GM21717 (cell line): ENCODE data around the gene ARHGAP10.

Experiments
- ATAC-seq: cut with Tn5 transposase; IDR thresholded peaks from one replicate; pipeline ENCODE4 v1.9.1; 2021; ENCODE audit warnings: mild to moderate bottlenecking, moderate library complexity; ENCODE audit not compliant: unreplicated experiment

Gene ARHGAP10

DNA sequence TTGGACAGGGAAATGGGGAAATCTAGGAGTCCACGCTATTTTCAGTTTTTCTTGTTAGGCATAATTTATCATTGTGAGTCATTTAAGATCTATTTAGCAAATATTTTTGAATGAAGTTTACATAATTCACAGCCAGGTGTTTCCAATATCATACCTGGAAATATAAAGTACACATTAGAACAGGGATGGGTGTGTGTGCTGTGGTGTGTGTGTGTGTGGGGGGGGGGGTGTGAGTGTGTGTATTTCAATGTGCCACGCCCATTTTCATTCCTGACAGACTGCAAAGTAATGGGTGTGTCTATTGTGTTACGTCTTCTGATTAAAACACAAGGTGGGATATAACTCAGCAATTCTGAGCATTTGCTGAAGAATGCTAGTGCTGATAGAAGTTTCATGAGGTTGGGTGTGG is 33.2 kb downstream of the ARHGAP10 start:
- no peak for ATAC-seq

- no peak for ATAC-seq
These were observed 36.2 kb downstream of the ARHGAP10 start for GRCh38 chr4:147768113-147768512.

- no peak for ATAC-seq
These were observed 37.5 kb downstream of the ARHGAP10 start for GRCh38 chr4:147769386-147769785.

- no peak for ATAC-seq
These were observed 38.9 kb downstream of the ARHGAP10 start for GRCh38 chr4:147770831-147771230.

DNA sequence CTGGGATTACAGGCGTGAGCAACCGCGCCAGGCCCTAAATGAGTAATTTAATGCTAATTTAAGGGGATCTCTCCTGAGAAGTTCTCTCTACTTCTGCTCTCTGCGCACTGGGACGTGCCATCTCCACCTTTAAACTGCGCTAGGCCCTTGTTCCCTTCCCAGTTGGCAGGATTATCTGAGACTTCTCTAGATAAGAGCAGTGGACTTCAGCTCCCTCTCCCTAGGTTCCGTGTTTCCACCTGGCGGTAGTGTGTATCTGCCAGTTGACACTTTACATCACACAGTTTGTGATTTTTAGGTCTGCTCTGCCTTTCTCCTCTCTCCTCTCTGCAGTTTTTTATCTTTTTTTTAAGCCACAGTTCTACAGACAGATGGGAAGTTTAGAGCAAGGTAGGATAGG is 40.2 kb downstream of the ARHGAP10 start:
- ATAC-seq: no peak

DNA sequence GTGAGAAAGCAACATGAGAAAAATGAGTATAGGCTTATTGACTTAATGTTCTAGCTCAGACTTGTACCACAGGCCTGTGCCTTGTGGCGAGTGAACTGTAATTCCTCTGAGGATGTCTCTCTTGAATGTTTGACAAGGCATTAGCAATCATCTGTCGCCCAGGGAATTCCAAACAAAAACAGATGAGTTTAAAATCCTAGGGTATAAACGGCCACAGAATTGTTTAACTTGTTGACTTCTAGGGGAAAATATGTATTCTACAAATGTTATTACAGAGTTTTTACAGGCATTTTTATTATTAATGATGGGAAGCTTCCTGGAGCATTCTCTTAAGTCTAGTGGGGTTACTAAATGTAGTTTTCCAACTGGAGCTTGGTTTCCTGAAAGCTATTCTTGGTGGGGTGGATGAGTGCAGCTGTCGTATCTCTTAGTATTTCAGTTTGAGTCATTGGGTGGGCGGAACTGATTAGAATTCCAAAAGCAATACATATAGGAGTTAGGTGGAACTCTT is 40.6 kb downstream of the ARHGAP10 start:
- no peak for ATAC-seq

- peak; percentile 48 for ATAC-seq
These were observed 41.6 kb downstream of the ARHGAP10 start for GRCh38 chr4:147773261-147774184.

DNA sequence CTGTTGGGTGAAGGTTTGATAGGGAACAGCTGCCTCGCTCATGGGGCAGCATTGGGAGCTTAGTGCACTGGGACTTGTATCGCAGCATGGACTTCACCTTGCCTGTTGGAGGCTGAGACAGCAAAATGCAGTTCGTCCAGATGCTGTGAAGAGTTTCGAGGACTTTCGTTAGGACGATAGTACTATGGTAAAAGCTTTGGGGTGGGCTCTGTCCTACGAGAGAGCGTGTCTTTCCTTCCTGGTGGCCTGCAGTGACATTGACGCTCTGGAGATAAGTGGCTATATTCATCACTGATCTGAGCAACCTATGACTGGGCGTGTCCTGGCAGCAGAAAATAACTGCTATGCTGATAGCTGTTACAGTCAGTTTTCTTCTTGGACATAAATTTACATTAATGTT is 44.8 kb downstream of the ARHGAP10 start:
- ATAC-seq: no peak

GRCh38 chr4:147777456-147778091 is 45.7 kb downstream of the ARHGAP10 start:
- no peak for ATAC-seq

GRCh38 chr4:147778942-147779341 is 47.1 kb downstream of the ARHGAP10 start:
- ATAC-seq: peak; percentile 64

DNA sequence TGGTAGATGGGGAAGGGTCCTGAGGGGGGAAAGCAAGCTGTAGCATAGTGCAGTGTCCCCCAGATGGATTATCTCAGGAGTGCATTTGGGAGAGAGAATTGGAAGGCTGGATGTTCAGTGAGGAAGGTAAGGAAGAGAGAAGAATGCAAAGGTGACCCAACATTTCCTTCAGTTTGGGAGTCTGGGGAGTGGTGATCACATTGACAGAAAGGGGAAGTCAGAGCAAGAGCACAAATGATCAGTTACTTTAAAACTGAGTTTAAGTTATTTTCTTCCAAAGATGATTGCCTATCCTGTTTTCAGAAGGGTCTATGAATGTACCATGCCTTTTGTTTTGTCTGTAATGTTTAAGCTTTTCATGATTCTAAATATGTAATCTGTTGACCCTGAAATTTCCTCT is 47.6 kb downstream of the ARHGAP10 start:
- ATAC-seq: no peak

GRCh38 chr4:147780137-147780777 is 48.4 kb downstream of the ARHGAP10 start:
- ATAC-seq: peak; percentile 70

- ATAC-seq: no peak
These were observed 50.3 kb downstream of the ARHGAP10 start for GRCh38 chr4:147782087-147782781.

DNA sequence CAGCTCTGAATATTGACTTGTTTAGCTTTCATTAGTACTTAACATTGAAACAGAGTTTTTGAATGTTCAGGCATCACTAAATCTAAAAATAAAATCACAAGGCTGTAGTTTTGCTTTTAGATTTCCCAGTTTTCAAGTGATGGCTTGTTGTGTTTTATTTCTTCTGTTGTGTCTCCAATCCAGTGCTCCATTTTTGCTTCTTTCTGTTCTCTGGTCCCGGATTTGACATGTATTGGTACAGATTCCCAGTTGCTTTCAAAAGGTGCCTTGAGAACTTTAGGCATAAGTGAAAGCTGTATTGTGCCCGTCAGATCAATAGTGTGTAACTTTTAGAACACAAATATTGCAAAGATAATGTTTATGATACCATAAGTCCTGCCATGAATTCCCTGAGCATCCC is 53.2 kb downstream of the ARHGAP10 start:
- ATAC-seq: no peak

- ATAC-seq: peak; percentile 92
These were observed 54.1 kb downstream of the ARHGAP10 start for GRCh38 chr4:147786031-147786430.

DNA sequence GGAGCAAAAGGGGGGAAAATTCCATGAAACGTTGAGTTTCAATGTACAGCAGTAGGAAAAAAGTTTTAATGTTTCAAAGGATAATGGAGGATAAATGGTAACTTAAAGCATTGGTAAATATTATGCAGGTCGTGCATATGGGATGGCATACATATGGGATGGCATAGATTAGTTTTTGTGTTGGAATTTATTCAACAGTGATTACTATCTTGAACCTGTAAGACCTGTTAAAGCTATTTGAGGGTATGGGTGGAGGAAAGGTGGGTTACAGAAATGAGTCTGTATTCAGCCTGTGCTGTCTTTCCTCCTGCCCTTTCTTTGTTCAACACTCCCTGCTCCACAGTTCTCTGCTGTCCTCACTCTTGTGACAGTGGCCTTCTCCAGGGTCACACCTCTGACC is 54.6 kb downstream of the ARHGAP10 start:
- ATAC-seq: no peak

DNA sequence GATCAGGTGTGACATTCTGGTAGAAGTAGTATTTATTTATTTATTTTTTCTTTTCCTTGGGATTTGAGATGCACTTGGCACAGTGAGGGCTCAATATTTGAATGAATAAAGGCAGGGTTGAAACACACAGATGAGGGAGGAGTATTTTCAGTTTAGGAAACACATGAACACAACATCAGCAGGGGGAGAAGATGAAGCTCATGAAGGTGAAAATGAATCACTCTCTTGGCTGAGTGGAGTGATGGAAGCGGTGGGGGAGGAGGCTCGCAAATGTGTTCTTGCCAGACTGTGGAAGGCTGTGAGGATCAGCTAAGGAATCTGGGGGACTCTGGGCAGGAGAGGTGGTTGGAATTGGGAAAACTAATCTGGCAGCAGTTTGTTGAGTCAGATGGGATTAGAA is 55.3 kb downstream of the ARHGAP10 start:
- ATAC-seq: no peak

DNA sequence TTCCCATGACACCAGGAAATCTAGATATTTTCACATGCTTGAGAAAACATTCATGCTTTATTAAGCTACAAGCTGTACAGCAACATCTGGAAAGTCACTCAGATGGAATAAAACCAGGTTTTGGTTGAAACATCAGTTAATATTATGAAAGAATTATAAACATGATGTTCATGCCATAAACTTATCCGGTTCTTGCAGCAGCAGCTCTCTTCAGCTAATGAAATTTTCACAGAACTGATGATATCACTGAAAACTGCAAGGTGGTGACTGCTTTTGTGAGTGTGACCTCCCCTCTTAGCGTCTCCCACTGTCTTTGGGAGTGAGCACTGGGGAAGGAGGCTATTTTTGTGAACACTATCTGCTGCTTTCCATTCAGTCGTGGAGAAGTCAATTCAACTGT is 56.9 kb downstream of the ARHGAP10 start:
- ATAC-seq: no peak

GRCh38 chr4:147789596-147789995 is 57.7 kb downstream of the ARHGAP10 start:
- no peak for ATAC-seq

GRCh38 chr4:147790412-147790811 is 58.5 kb downstream of the ARHGAP10 start:
- no peak for ATAC-seq

DNA sequence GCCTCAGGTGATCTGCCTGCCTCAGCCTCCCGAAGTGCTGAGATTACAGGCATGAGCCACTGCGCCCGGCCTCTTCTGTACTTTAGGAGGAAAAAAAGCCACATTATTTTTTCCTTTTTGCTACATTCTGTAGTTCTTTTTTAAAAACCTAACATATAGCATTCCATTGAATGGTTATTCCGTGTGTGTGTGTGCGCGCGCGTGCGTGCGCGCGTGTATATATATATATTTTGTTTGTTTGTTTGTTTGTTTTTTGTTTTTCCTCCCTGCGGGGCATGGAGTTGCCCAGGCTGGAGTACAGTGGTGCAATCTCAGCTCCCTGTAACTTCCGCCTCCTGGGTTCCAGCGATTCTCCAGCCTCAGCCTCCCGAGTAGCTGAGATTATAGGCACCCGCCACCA is 59.5 kb downstream of the ARHGAP10 start:
- no peak for ATAC-seq
